ENCODE results near the gene MYO3A.
"Not testable (repeated sequence)": the region's sequence is repeated elsewhere in the genome, so short reads cannot be mapped to it uniquely, and the experiment has no call there.

The MYO3A gene

DNA sequence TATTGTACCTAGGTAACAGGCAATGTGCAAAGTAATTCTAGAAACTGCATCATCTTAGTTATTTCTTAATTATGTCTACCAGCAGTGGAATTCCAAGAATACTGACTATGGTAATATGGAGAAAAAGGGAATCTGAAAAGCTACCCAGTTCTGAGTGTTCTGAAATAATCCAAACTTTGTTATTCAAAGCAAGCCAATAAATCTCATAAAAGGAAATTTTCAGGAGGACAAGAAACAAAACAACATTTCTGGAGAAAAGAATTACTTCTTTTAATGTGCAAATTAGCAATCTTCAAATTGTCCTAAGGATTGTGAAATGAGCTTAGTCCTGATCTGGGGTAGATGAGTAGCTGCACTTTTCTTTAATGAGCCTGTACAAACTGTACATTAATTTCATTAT is 88.8 kb downstream of the MYO3A start:
- Mint-ChIP-seq H3K27me3 (no peaks in the 10 kb centered on the region), H3K27ac (no peak overlapping the region), H3K9me3 (no peaks in the 10 kb centered on the region), H3K36me3 (ENCODE audit: low read depth) (no peaks in the 10 kb centered on the region), H3K4me3 (no peak overlapping the region), H3K4me1 (ENCODE audit: low read depth) (no peaks in the 10 kb centered on the region)
- intact Hi-C loops (cut with micrococcal nuclease): no loop called here

DNA sequence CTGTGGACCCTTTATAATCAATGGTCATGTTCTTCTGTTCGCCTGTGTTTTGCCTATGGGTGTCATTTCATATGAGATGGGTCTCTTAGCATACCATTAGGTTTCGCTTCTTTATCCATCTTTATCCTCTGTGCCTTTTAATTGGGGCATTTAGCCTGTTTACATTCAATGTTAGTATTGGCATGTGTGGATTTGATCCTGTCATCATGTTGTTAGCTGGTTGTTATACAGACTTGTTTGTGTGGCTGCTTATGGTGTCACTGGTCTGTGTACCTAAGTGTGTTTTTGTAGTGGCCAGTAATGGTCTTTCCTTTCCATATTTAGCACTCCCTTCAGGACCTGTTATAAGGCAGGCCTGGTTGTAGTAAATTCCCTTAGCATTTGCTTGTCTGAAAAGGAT is 90.3 kb downstream of the MYO3A start:
- Mint-ChIP-seq H3K27me3 (no peaks in the 10 kb centered on the region), H3K9me3 (no peaks in the 10 kb centered on the region), H3K4me1 (ENCODE audit: low read depth) (no peaks in the 10 kb centered on the region), H3K4me3 (no peak overlapping the region), H3K27ac (no peak overlapping the region), H3K36me3 (ENCODE audit: low read depth) (no peaks in the 10 kb centered on the region)
- intact Hi-C loops (cut with micrococcal nuclease): no loop called here

DNA sequence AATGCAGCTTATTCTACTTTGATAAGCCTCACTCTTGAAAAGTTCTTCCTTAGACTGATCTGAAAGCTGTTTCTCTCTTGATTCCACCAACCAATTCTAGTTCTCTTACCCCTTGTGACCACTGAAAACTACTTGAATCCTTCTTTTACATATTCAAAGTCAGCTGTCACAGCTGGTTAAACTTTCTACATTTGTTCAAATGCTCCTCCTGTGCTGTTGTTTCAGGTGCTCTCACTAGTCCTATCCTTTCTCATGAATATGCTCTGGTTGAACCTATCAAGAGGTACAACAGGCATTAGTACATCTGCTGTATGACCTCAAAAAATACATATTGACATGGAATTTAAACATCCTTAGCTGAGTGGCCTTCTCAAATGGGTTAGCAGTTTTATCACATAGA is 91.5 kb downstream of the MYO3A start:
- Mint-ChIP-seq H3K9me3 (no peaks in the 10 kb centered on the region), H3K27ac (no peak overlapping the region), H3K36me3 (ENCODE audit: low read depth) (no peaks in the 10 kb centered on the region), H3K27me3 (no peaks in the 10 kb centered on the region), H3K4me3 (no peak overlapping the region), H3K4me1 (ENCODE audit: low read depth) (no peaks in the 10 kb centered on the region)
- intact Hi-C loops (cut with micrococcal nuclease): no loop called here

DNA sequence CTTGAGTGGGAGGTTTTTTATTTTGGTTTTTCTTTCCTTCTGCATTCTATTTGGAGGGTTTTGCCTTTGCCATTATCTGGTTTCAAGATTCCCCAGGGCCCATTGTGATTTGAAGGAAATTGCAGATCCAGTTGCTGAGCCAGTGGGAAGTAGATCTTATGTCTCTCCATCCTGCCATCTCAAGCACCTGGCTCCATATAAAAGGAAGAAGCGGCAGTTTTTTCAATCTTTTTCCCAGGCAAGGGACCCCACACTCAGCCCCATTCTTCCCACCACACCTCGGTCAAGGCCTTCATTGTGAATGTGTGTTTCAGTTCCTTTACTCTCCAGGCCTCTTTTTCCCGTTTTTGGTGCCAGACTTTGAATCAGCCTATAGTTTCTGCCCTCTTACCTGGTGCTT is 95.8 kb downstream of the MYO3A start:
- intact Hi-C loops (cut with micrococcal nuclease): no loop called here

DNA sequence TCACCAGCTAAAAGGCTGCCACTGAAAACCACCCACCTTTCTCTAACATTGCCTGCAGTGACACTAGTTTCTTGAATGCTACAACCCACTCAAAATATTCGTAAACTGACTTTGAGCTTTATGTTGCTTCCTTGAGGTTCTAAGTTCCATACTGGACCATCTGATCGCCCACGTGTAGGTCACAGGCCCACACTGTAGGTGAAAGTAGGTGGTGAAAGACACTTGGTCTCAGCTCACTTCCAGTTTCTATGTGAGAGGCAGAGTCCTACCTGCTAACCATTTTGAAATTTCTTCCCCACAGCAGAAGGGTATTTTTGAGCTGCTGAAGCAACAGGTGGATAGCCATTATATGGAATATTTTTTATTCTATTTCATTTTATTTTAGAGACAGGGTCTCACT is 97.3 kb downstream of the MYO3A start:
- no peaks in the 10 kb centered on the region for H3K4me1 Mint-ChIP-seq (ENCODE audit: low read depth)
- no peaks in the 10 kb centered on the region for H3K36me3 Mint-ChIP-seq (ENCODE audit: low read depth)
- no peaks in the 10 kb centered on the region for H3K9me3 Mint-ChIP-seq
- intact Hi-C loops (cut with micrococcal nuclease): no loop called here
- H3K27me3 Mint-ChIP-seq: no peaks in the 10 kb centered on the region
- no peak overlapping the region for H3K4me3 Mint-ChIP-seq
- H3K27ac Mint-ChIP-seq: no peak overlapping the region

More for the DNA sequence above, 95.8 kb downstream of the MYO3A start:
- no peaks in the 10 kb centered on the region for H3K27me3 Mint-ChIP-seq
- no peaks in the 10 kb centered on the region for H3K36me3 Mint-ChIP-seq (ENCODE audit: low read depth)
- H3K4me1 Mint-ChIP-seq (ENCODE audit: low read depth): no peaks in the 10 kb centered on the region
- no peak overlapping the region for H3K4me3 Mint-ChIP-seq
- no peaks in the 10 kb centered on the region for H3K9me3 Mint-ChIP-seq
- H3K27ac Mint-ChIP-seq: no peak overlapping the region

DNA sequence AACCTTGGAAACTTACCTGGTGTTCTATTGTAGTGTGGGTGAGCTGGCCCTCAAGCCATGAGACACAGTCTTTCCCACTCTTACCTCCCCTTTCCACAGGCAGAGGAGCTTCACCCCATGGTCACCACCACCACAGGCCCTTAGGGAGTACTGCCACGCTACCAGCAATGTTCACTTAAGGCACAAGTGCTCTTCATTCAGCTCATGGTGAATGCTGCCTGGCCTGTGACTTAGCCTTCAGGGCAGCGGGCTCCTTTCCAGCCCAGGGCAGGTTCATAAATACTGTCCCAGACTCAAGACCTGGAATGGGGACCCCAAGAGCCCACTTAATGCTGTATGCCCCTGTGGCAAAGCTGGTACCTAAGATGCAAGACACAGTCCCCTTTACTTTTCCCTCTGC is 109.4 kb downstream of the MYO3A start:
- no peak overlapping the region for H3K27ac Mint-ChIP-seq
- H3K9me3 Mint-ChIP-seq: peaks cover 20% of the 10 kb centered on the region
- intact Hi-C loops (cut with micrococcal nuclease): no loop called here
- no peaks in the 10 kb centered on the region for H3K4me1 Mint-ChIP-seq (ENCODE audit: low read depth)
- no peaks in the 10 kb centered on the region for H3K36me3 Mint-ChIP-seq (ENCODE audit: low read depth)
- no peak overlapping the region for H3K4me3 Mint-ChIP-seq
- peaks cover 2% of the 10 kb centered on the region for H3K27me3 Mint-ChIP-seq

DNA sequence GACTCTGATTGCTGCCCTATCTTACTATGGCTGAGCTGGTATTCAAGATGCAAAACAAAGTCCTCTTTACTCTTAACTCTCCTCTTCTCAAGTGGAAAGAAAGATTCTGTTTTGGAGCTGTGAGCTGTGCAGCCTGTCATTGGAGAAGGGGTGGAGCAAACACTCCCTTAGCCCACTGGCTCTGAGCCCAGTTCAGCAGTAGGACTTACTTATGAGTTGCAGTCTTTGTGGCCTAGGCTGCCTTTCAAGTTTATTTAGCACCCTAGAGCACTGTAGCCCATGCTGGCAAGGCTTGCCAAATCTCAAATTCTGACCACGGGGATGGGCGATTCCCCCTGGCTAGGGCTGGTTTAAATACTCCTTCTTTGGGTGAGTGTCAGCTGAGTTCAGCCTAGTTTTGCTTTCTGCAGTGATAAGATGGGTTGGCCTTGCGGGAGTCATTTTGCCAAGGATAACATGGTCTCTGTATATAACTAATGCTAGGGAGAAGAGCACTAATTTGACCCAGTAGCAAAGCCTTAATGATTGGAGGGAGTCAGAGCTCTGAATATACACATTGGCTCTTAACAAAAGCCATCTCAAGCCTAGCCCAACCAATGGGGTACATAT is 110.2 kb downstream of the MYO3A start:
- intact Hi-C loops (cut with micrococcal nuclease): no loop called here
- no peaks in the 10 kb centered on the region for H3K36me3 Mint-ChIP-seq (ENCODE audit: low read depth)
- H3K27ac Mint-ChIP-seq: no peak overlapping the region
- no peak overlapping the region for H3K4me3 Mint-ChIP-seq
- H3K4me1 Mint-ChIP-seq (ENCODE audit: low read depth): no peaks in the 10 kb centered on the region
- H3K9me3 Mint-ChIP-seq: peaks cover 20% of the 10 kb centered on the region
- peaks cover 2% of the 10 kb centered on the region for H3K27me3 Mint-ChIP-seq

DNA sequence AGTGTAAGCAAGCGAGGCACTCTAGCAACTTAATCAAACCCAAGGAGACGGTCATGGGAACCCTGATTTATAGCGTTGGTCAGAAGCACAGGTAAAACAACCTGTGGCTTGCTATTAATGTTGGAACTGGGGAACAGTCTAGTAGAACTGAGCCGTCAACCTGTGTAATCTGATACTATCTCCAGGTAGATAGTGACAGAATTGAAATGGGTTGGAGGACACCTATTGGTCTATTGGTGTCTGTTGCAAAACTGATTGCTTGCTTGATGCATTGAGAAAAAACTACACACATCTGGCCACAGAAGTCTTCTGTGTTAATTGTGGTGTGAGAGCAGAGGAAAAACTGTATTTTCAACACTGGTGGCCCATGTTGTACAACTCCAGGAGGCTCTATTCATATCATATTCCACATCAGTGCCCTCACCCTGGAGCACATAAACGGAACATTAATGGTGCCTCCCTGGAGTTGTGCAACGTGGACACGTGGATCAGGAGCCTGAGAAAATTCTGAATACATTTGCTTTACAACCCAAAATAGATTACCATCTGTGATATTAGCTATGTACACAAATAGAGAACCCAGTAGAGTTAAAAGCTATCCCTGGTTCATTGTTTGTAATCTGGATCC is 112.2 kb downstream of the MYO3A start:
- intact Hi-C loops (cut with micrococcal nuclease): no loop called here
- H3K9me3 Mint-ChIP-seq: peaks cover 15% of the 10 kb centered on the region

DNA sequence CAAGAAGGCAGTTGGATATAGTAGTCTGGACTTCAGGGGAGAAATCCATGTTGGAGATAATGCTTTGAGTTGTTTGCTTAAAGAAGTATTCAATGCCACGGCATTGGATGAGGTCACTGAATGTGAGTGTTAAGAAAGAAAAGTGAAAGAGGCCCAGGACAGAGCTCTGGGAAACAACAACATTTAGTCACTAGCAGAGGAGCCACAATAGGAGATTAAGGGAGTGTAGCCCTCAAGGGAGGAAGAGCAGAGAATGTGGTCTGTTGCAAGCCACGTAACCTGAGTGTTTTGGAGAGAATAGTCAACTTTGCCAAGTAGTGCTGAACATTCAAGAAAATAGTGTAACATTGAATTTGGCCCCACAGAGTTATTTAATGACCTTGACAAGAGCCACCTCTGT is 114.7 kb downstream of the MYO3A start:
- Mint-ChIP-seq H3K4me3 (no peak overlapping the region), H3K9me3 (no peaks in the 10 kb centered on the region), H3K27ac (no peak overlapping the region), H3K4me1 (ENCODE audit: low read depth) (no peaks in the 10 kb centered on the region), H3K36me3 (ENCODE audit: low read depth) (no peaks in the 10 kb centered on the region), H3K27me3 (no peaks in the 10 kb centered on the region)
- intact Hi-C loops (cut with micrococcal nuclease): no loop called here

More for the DNA sequence above, 112.2 kb downstream of the MYO3A start:
- no peaks in the 10 kb centered on the region for H3K4me1 Mint-ChIP-seq (ENCODE audit: low read depth)
- no peak overlapping the region for H3K4me3 Mint-ChIP-seq
- no peak overlapping the region for H3K27ac Mint-ChIP-seq
- H3K27me3 Mint-ChIP-seq: peaks cover 2% of the 10 kb centered on the region
- H3K36me3 Mint-ChIP-seq (ENCODE audit: low read depth): no peaks in the 10 kb centered on the region

DNA sequence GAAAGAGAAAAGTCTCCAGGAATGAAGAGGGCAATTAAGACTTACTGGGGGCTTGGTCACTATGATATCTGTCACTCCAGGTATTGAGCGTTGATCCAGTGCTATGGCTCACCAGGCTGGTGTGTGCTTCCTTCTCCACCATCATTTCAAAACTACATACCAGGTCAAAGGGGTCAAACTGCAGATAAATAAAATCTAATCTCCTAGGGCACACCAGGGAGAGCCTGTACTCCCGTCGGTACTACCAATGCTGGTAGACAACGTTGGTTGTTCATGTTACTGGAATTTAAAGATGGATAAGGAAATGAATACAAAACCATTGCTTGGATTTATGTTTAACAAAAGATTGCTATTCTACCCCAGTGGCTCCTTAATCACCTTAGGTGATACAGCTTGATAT is 118.3 kb downstream of the MYO3A start:
- no peaks in the 10 kb centered on the region for H3K27me3 Mint-ChIP-seq
- peaks cover 8% of the 10 kb centered on the region for H3K9me3 Mint-ChIP-seq
- H3K36me3 Mint-ChIP-seq (ENCODE audit: low read depth): no peaks in the 10 kb centered on the region
- H3K4me1 Mint-ChIP-seq (ENCODE audit: low read depth): no peaks in the 10 kb centered on the region
- intact Hi-C loops (cut with micrococcal nuclease): no loop called here
- H3K4me3 Mint-ChIP-seq: no peak overlapping the region
- H3K27ac Mint-ChIP-seq: no peak overlapping the region

DNA sequence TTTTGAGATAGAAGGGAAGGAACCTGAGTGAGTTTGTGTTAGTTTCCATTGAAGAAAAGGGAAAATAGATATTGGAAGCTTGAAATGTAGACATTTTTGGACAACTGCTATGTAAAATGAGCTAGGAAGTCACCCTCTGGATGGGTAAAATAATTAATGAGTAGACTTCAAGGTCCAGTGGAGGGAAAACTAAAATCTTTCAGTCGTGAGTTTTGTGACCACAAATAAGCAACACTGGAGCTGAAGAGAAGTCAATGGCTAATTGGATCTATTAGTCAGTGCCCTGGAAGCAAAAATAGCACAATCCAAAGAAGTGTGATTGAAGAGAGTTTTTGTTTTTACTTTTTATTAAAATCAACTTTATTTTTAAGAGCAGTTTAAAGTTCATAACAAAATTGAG is 123.4 kb downstream of the MYO3A start:
- Mint-ChIP-seq H3K36me3 (ENCODE audit: low read depth) (no peaks in the 10 kb centered on the region), H3K27ac (no peak overlapping the region), H3K4me3 (no peak overlapping the region), H3K4me1 (ENCODE audit: low read depth) (no peaks in the 10 kb centered on the region), H3K27me3 (no peaks in the 10 kb centered on the region), H3K9me3 (peaks cover 8% of the 10 kb centered on the region)
- intact Hi-C loops (cut with micrococcal nuclease): no loop called here

DNA sequence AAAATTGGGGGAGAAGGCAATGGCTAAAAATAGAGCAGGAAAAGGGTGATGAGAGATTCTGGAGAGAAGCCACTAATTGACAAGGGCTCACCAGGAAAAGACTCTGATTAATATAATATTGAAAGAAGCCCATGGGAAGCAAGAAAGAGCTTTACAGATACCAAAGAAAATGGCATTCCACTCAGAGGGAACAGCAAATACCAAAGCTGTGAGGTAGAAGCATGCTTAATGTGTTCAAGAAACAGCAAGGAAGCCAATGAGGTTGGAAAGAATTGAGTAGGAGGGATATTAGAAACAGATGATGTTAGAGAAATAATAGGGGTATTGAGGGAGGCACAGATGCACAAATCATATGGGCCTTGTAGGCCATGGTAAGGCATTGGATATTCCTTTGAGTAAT is 130.1 kb downstream of the MYO3A start:
- Mint-ChIP-seq H3K27me3 (no peaks in the 10 kb centered on the region), H3K36me3 (ENCODE audit: low read depth) (no peaks in the 10 kb centered on the region), H3K9me3 (no peaks in the 10 kb centered on the region), H3K4me3 (no peak overlapping the region), H3K4me1 (ENCODE audit: low read depth) (no peaks in the 10 kb centered on the region), H3K27ac (no peak overlapping the region)
- intact Hi-C loops (cut with micrococcal nuclease): no loop called here

DNA sequence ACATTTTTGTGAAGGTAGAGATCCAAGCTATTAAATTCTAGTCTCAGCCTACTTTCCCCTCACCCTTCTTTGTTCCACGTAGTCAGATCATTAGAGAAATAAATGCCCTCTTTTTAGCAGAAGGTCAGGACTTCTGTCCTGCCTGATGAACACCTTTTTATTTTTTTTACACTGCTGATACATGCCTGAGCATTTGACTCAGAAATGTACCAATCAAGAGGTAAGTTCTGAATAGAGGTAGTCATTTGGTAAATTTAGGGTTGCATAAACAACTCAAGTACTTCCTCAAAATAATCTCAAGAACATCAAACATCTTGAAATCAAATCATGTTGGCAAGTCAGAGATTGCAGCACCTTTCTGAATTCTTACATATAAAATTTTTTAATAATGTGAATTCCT is 133.7 kb downstream of the MYO3A start:
- Mint-ChIP-seq H3K27me3 (no peaks in the 10 kb centered on the region), H3K9me3 (no peaks in the 10 kb centered on the region), H3K36me3 (ENCODE audit: low read depth) (no peaks in the 10 kb centered on the region), H3K27ac (no peak overlapping the region), H3K4me3 (no peak overlapping the region), H3K4me1 (ENCODE audit: low read depth) (no peaks in the 10 kb centered on the region)
- intact Hi-C loops (cut with micrococcal nuclease): no loop called here

DNA sequence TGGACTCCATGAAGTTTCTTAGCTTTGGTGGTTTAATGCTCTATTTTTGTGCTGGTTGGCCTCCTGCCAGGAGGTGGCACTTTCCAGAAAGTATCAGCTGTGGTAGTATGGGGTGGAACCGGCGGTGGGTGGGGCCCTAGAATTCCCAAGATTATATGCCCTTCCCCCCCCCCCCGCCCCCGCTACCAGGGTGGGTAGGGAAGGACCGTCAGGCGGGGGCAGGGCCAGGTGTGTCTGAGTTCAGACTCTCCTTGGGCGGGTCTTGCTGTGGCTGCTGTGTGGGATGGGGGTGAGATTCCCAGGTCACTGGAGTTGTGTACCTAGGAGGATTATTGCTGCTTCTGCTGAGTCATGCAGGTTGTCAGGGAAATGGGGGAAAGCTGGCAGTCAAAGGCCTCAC is 146.9 kb downstream of the MYO3A start:
- H3K4me3 Mint-ChIP-seq; intact Hi-C loops (cut with micrococcal nuclease); H3K36me3 Mint-ChIP-seq (ENCODE audit: low read depth); H3K4me1 Mint-ChIP-seq (ENCODE audit: low read depth); H3K9me3 Mint-ChIP-seq; H3K27ac Mint-ChIP-seq; H3K27me3 Mint-ChIP-seq: not testable (repeated sequence)

DNA sequence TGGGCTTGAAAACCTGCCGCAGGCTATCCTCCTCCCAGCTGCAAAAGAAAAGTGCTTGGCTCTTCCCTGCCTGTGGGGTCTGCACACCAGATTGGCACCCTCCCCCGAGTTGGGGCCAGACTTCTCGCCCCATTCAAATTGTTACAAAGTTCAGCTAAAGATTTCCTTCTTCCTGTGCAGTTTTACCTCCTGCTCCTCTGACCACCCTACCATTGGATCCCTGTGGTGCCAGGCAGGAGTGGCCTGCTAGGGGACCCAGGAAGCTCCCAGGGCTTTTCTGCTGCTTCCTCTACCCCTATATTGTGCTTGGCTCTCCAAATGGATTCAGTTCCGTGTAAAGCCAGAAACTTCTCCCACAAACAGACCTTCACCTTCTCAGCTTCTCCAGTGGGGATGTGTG is 147.4 kb downstream of the MYO3A start:
- Mint-ChIP-seq H3K27me3 (peaks cover 1% of the 10 kb centered on the region), H3K9me3 (no peaks in the 10 kb centered on the region), H3K36me3 (ENCODE audit: low read depth) (no peaks in the 10 kb centered on the region), H3K4me1 (ENCODE audit: low read depth) (no peaks in the 10 kb centered on the region), H3K27ac (no peak overlapping the region), H3K4me3 (no peak overlapping the region)
- intact Hi-C loops (cut with micrococcal nuclease): no loop called here
